HEK293 (cell line): Measurements from ENCODE around the gene DNAJC5.

Source experiments
- CTCF ChIP-seq: fragments of 450-650 bp; formaldehyde crosslinking; IDR thresholded peaks from 2 replicates; pipeline ENCODE4 v1.5.1; 2016; ENCODE audit warnings: missing biosample characterization, missing genetic modification characterization
- ZBTB10 ChIP-seq: fragments of 450-650 bp; formaldehyde crosslinking; IDR thresholded peaks from 2 replicates; pipeline ENCODE4 v1.5.1; 2016; ENCODE audit warnings: missing biosample characterization, missing genetic modification characterization
- ZNF580 ChIP-seq: fragments of 450-650 bp; formaldehyde crosslinking; IDR thresholded peaks from 2 replicates; pipeline ENCODE4 v1.5.1; 2016; ENCODE audit warnings: missing biosample characterization, missing genetic modification characterization
- ZNF629 ChIP-seq: fragments of 450-650 bp; formaldehyde crosslinking; IDR thresholded peaks from 2 replicates; pipeline ENCODE4 v1.5.1; 2017; ENCODE audit warnings: missing biosample characterization, missing genetic modification characterization
- ZNF664 ChIP-seq: fragments of 450-650 bp; formaldehyde crosslinking; IDR thresholded peaks from 2 replicates; pipeline ENCODE4 v1.5.1; 2016; ENCODE audit warnings: missing biosample characterization, missing genetic modification characterization
- ZNF791 ChIP-seq: fragments of 450-650 bp; formaldehyde crosslinking; IDR thresholded peaks from 2 replicates; pipeline ENCODE4 v1.5.1; 2016; ENCODE audit warnings: missing biosample characterization, missing genetic modification characterization
- ZNF830 ChIP-seq: fragments of 450-650 bp; IDR thresholded peaks from 2 replicates; pipeline ENCODE4 v1.5.0; 2018; ENCODE audit warnings: missing biosample characterization, missing genetic modification characterization, low read depth, mild to moderate bottlenecking, moderate library complexity

- no peak for TF ChIP-seq CTCF (tag by site-specific recombination)
- TF ChIP-seq ZNF791 (tag by site-specific recombination) = no peak
- no peak for TF ChIP-seq ZNF629
- no peak for TF ChIP-seq ZNF664
- TF ChIP-seq ZNF580 = no peak
- no peak for TF ChIP-seq ZBTB10 (tag by site-specific recombination)
- no peak for TF ChIP-seq ZNF830 (tag by site-specific recombination)
These were observed 24.2 kb downstream of the DNAJC5 start for GRCh38 chr20:63919130-63919529.
